NCI-H2107 treated with DMSO at 0.1 percent for 48 hours (cell line): ENCODE data around the gene LMTK2.

Experiments used
- DNase-seq: peaks from one replicate; lab custom pipeline; 2025; ENCODE audit not compliant: unreplicated experiment; lab: John Stamatoyannopoulos, UW

LMTK2 gene

GRCh38 chr7:98174334-98175259 lies 67.9 kb downstream of the LMTK2 start:
- no peak for DNase-seq

- no peak for DNase-seq
Measured at GRCh38 chr7:98175260-98175940, 68.7 kb downstream of the LMTK2 start.

DNA sequence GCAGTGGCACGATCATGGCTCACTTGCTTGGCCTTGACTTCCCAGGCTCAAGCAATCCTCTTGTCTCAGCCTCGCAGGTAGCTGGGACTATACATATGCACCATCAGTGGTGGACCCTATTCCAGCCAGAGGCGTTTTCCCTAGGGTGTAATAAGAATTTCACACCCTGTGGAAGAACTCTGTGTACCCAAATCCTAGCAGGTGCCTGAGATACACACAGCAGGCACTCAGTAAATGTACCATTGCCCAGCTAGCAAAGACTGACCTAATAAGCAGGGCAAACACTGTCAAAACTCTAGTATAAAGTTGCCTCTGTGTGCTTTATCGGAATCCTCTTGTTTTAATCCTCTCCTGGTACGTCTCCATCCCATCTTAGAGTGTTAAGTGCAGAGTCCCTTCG lies 70.9 kb downstream of the LMTK2 start:
- no peak for DNase-seq

DNA sequence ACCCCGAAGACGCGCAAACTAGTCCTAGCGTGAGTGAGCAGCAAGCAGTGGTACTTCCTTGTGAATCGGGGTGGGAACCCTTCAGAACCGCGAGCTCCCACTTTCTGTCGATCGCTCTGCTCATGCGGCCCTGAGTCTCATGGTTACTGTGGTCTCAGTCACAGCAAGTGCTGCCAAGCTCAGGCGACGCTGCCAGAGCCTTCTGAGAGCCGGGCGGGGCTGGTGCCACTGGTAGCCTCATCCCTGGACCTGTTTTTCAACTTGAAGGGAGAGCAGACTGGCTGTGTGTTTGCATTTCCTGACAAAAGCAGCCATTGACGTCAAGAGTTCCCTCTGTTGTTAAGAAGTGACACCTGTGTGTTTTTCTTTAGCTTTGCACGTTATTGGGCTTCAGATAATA lies 71.7 kb downstream of the LMTK2 start:
- DNase-seq, result no peak

- no peak for DNase-seq
Measured at GRCh38 chr7:98178762-98179490, 72.3 kb downstream of the LMTK2 start.

- no peak for DNase-seq
Measured at GRCh38 chr7:98180751-98181150, 74.1 kb downstream of the LMTK2 start.

GRCh38 chr7:98185101-98185500 lies 78.4 kb downstream of the LMTK2 start:
- no peak for DNase-seq

DNA sequence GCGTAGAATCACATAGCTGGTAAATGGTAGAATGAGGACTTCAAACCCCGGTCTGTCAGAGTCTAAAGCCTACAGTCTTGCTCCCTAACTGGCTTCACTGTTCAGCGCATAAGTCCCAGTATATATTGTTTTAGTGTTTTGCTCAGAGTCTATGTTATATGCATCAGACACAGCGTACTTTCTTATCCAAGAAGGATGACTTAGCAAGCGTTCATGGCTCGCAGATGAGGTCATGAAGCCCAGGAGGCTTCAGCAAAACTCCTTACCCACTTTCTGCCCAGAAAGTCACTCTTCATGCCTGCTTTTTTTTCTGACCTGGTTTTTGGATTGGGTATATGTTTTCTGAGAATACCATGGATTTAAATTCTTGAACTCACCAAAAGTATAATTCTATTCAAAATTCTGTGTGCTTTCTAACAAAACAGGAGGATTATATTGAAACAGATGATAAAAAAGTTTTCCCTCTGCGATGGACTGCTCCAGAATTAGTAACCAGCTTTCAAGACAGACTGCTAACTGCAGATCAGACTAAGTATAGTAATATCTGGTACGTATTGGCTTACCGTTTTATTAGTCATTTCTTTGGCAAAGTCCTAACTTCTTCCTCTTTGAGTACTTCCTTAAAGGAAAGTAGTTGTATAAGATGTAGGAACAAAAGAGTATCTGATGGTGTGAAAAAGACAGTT lies 79.9 kb downstream of the LMTK2 start:
- no peak for DNase-seq

GRCh38 chr7:98187138-98187502 lies 80.5 kb downstream of the LMTK2 start:
- no peak for DNase-seq

DNA sequence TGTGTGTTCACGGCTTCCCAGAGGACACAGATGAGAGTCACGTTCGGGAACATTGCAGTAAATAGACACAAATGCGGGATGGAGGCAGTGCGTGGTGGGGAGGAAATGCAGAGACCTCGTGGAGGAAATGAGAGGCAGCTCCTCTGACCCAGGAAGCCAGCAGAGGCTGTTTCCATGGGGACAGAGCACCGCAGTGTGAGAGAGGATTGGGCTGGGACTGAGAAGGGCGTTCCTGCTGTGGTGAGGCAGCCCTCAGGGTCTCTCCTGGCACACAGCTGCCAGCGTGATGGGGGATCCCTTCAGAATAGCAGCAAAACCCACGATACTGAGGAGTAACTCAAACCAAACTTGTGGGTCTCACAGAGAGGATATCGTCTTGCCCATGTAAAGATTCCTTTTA lies 82.9 kb downstream of the LMTK2 start:
- no peak for DNase-seq

- no peak for DNase-seq
Measured at GRCh38 chr7:98191668-98192431, 85.2 kb downstream of the LMTK2 start.

- DNase-seq, result no peak
Measured at GRCh38 chr7:98192781-98193457, 86.3 kb downstream of the LMTK2 start.

DNA sequence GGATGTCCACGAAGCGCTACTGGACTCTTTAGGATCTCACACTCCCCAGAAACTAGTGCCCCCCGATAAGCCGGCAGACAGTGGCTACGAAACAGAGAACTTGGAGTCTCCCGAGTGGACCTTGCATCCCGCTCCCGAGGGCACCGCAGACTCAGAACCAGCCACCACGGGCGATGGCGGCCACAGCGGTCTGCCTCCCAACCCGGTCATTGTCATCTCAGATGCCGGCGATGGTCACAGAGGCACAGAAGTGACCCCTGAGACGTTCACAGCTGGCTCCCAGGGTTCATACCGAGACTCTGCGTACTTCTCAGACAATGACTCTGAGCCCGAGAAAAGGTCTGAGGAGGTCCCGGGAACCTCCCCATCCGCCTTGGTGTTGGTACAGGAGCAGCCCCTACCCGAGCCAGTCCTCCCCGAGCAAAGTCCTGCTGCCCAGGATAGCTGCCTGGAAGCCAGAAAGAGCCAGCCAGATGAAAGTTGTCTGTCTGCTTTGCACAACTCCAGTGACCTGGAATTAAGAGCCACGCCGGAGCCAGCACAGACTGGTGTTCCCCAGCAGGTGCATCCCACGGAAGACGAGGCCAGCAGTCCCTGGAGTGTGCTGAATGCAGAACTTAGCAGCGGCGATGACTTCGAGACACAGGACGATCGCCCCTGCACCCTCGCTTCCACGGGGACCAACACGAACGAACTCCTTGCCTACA lies 87.0 kb downstream of the LMTK2 start:
- no peak for DNase-seq

- DNase-seq, result no peak
Measured at GRCh38 chr7:98194186-98194585, 87.5 kb downstream of the LMTK2 start.

DNA sequence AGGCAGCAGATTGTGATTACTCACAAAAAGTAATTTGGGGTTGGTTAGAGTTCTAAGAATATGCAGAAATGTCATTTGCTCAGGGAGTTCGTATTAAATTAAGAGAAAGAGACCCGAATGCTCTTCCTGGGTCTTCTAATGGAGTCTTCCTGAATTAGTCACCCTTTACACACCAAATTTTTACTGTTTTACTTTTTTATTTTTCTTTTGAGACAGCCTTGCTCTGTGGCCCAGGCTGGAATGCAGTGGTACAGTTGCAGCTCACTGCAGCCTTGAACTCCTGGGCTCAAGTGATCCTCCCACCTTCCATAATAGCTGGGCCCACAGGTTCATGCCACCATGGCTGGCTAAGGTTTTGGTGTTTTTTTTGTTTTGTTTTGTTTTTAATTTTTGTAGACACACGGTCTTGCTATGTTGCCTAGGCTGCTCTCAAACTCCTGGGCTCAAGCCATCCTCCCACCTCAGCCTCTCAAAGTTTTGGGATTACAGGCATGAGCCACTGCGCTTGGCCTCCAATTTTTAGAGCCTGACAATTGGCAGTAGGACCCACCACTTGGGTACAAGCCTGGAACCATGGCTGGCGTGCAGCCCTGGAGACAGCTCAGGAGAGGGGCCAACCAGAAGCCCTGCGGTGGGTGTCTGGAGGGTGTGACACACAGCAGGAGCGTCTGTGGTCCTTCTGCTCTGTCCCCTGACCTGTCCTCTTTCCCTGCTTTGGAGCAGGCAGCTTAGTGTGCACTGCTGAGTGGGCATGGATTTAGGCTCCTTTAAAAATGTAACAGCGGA lies 88.2 kb downstream of the LMTK2 start:
- DNase-seq, result no peak

DNA sequence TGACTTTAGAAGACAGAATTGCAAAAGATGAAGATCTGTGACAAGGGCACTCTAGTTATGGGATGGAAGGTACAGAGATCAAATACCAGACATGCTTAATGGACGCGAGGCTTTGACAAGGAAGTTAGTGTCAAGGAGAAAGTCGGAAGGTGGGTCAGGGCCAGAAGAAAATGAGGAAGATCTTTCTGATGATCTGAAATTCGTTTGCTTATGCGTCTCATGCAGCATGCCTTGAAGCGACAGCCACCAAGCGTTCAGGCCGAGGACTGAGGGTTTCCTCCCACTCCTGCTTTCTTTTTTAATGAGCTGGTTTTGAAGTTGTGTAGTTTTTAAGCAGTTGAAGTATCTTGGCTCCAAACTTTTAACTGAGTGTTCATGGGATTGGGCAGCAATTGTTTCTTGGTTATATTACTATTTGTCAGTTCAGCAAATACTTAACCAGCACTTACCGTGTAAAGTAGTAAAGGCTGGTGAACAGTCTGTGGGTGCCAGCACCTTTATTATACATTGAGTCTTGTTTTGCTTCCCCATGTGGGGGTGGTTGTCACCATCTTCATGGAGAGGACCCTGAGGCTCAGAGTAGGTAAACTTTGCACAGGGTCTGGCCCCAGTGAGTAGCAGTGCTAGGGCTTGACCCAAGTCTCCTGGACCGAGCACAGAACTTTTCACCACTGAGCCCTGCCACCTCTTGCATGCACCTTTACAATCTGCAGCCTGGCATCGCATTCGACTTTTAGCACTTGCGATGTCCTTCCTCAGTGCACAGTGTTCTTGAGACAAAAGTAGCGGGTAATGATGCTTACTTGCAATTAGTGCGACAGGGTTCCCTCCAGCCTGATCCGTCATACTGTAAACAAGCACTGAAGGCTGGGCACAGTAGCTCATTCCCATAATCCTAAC lies 90.3 kb downstream of the LMTK2 start:
- no peak for DNase-seq

- DNase-seq, result no peak
Measured at GRCh38 chr7:98199131-98199530, 92.5 kb downstream of the LMTK2 start.
